HEK293T (cell line): ENCODE measurements around the gene ZNF750.

ENCODE experiments used
- CTCF ChIA-PET: fragments of 350-600 bp; formaldehyde crosslinking; extraction: SDS; loops from one replicate; lab custom pipeline; 2021; ENCODE audit warnings: antibody characterized with exemption, inconsistent platforms; lab: Yijun Ruan, JAX
- POLR2A ChIA-PET: fragments of 350-600 bp; formaldehyde crosslinking; extraction: SDS; loops from one replicate; lab custom pipeline; 2020; ENCODE audit warnings: antibody characterized with exemption, inconsistent platforms; lab: Yijun Ruan, JAX
- DNase-seq: peaks from one replicate; pipeline ENCODE4 v3.0.0; 2012; ENCODE audit warnings: mixed read lengths; ENCODE audit errors: extremely low spot score
- ARNT ChIP-seq: fragments of 450-650 bp; IDR thresholded peaks from 2 replicates; pipeline ENCODE4 v1.6.1; 2017; ENCODE audit warnings: mild to moderate bottlenecking
- BHLHE40 ChIP-seq: fragments of 450-650 bp; IDR thresholded peaks from 2 replicates; pipeline ENCODE4 v1.6.1; 2016; ENCODE audit warnings: mild to moderate bottlenecking, moderate library complexity, borderline replicate concordance
- CTBP1 ChIP-seq: fragments of 450-650 bp; IDR thresholded peaks from 2 replicates; pipeline ENCODE4 v1.6.1; 2016; ENCODE audit warnings: borderline replicate concordance
- ELF4 ChIP-seq: fragments of 450-650 bp; IDR thresholded peaks from 2 replicates; pipeline ENCODE4 v1.6.1; 2017; ENCODE audit warnings: antibody characterized with exemption
- FOXA1 ChIP-seq: fragments of 450-650 bp; IDR thresholded peaks from 2 replicates; pipeline ENCODE4 v1.6.1; 2016; ENCODE audit warnings: mild to moderate bottlenecking
- FOXK2 ChIP-seq: fragments of 450-650 bp; IDR thresholded peaks from 2 replicates; pipeline ENCODE4 v1.6.1; 2016; ENCODE audit warnings: mild to moderate bottlenecking
- FOXM1 ChIP-seq: fragments of 450-650 bp; IDR thresholded peaks from 2 replicates; pipeline ENCODE4 v1.6.1; 2017; ENCODE audit warnings: mild to moderate bottlenecking, borderline replicate concordance
- HDGF ChIP-seq: fragments of 450-650 bp; IDR thresholded peaks from 2 replicates; pipeline ENCODE4 v1.6.1; 2017; ENCODE audit warnings: antibody characterized with exemption, borderline replicate concordance
- L3MBTL2 ChIP-seq: fragments of 450-650 bp; conservative IDR thresholded peaks from 2 replicates; pipeline ENCODE4 v1.6.1; 2016; ENCODE audit warnings: mild to moderate bottlenecking
- LEF1 ChIP-seq: fragments of 450-650 bp; IDR thresholded peaks from 2 replicates; pipeline ENCODE4 v1.6.1; 2017; ENCODE audit warnings: mild to moderate bottlenecking, borderline replicate concordance
- NFRKB ChIP-seq: fragments of 450-650 bp; IDR thresholded peaks from 2 replicates; pipeline ENCODE4 v1.6.1; 2016; ENCODE audit warnings: mild to moderate bottlenecking, moderate library complexity
- PKNOX1 ChIP-seq: fragments of 450-650 bp; IDR thresholded peaks from 2 replicates; pipeline ENCODE4 v1.6.1; 2016
- SP1 ChIP-seq: fragments of 450-650 bp; IDR thresholded peaks from 2 replicates; pipeline ENCODE4 v1.6.1; 2017
- SUZ12 ChIP-seq: fragments of 450-650 bp; IDR thresholded peaks from 2 replicates; pipeline ENCODE4 v1.6.1; 2016; ENCODE audit warnings: mild to moderate bottlenecking
- TARDBP ChIP-seq: fragments of 450-650 bp; IDR thresholded peaks from 2 replicates; pipeline ENCODE4 v1.6.1; 2016
- ZNF384 ChIP-seq: fragments of 450-650 bp; IDR thresholded peaks from 2 replicates; pipeline ENCODE4 v1.6.1; 2016

Gene ZNF750

GRCh38 chr17:82878527-82878926 lies 38.7 kb upstream of the ZNF750 start:
- CTCF ChIA-PET, result no interaction called here
- POLR2A ChIA-PET, result no interaction called here
- TF ChIP-seq FOXK2, result no peak
- TF ChIP-seq FOXM1, result no peak
- no peak for TF ChIP-seq ELF4
- TF ChIP-seq PKNOX1, result no peak
- no peak for TF ChIP-seq FOXA1
- no peak for TF ChIP-seq TARDBP
- TF ChIP-seq NFRKB, result no peak
- TF ChIP-seq SP1, result no peak
- no peak for TF ChIP-seq BHLHE40
- no peak for TF ChIP-seq LEF1
- DNase-seq, result no peak

GRCh38 chr17:82876602-82877379 lies 37.0 kb upstream of the ZNF750 start:
- ChIA-PET POLR2A (interaction anchor here (1.6 to 1.8 kb wide), 2 partner anchors 9 to 13 kb away, joined by 9 to 10 read pairs; no protein-coding TSS in a partner anchor), CTCF (interaction anchor here (1.2 to 1.4 kb wide), 2 partner anchors 9 to 12 kb away, joined by 3 to 5 read pairs; no protein-coding TSS in a partner anchor)
- DNase-seq, result peak; percentile 85
- TF ChIP-seq PKNOX1 (peak; percentile 39; the same call in 1 of the 2 replicates), FOXM1 (no peak)

GRCh38 chr17:82876149-82876548 lies 36.3 kb upstream of the ZNF750 start:
- 0 out of 2 replicates have a peak, but pooled peaks have one; percentile 13 for TF ChIP-seq L3MBTL2
- TF ChIP-seq CTBP1, result no peak
- POLR2A ChIA-PET, result interaction anchor here (1.6 to 1.8 kb wide), 2 partner anchors 9 to 13 kb away, joined by 9 to 10 read pairs; no protein-coding TSS in a partner anchor
- DNase-seq, result peak; percentile 36
- CTCF ChIA-PET, result interaction anchor here (1.2 to 1.4 kb wide), 2 partner anchors 10 to 13 kb away, joined by 3 to 5 read pairs; no protein-coding TSS in a partner anchor

- ChIA-PET POLR2A (interaction anchor here (1.6 to 1.8 kb wide), 2 partner anchors 10 to 12 kb away, joined by 9 to 10 read pairs; no protein-coding TSS in a partner anchor), CTCF (interaction anchor here (0.6 kb wide), 1 partner anchor 287 kb away, joined by 3 read pairs; no protein-coding TSS in a partner anchor)
- TF ChIP-seq SUZ12 (no peak), HDGF (no peak), PKNOX1 (no peak), CTBP1 (no peak), ELF4 (no peak), FOXK2 (no peak), NFRKB (no peak), FOXA1 (no peak), L3MBTL2 (no peak), LEF1 (no peak), FOXM1 (no peak), ZNF384 (no peak), ARNT (no peak)
- DNase-seq, result no peak
These were observed 35.6 kb upstream of the ZNF750 start for GRCh38 chr17:82875407-82875856.

GRCh38 chr17:82874011-82874835 lies 34.4 kb upstream of the ZNF750 start:
- TF ChIP-seq L3MBTL2, result no peak
- no peak for TF ChIP-seq FOXA1
- TF ChIP-seq ARNT, result no peak
- no peak for TF ChIP-seq PKNOX1
- no peak for DNase-seq
- POLR2A ChIA-PET, result no interaction called here
- CTCF ChIA-PET, result no interaction called here

- no peak for DNase-seq
- CTCF ChIA-PET, result no interaction called here
- POLR2A ChIA-PET, result no interaction called here
- TF ChIP-seq L3MBTL2, result no peak
- no peak for TF ChIP-seq FOXA1
- no peak for TF ChIP-seq ZNF384
- TF ChIP-seq SUZ12, result no peak
- TF ChIP-seq ELF4, result no peak
- TF ChIP-seq FOXK2, result no peak
- no peak for TF ChIP-seq LEF1
- no peak for TF ChIP-seq TARDBP
- TF ChIP-seq FOXM1, result no peak
- TF ChIP-seq CTBP1, result no peak
- TF ChIP-seq NFRKB, result no peak
- no peak for TF ChIP-seq HDGF
These were observed 33.7 kb upstream of the ZNF750 start for GRCh38 chr17:82873521-82873920.
